NT2/D1 (cell line): ENCODE measurements around the gene MICAL2.

Source experiments
- DNase-seq: peaks from one replicate; pipeline ENCODE4 v3.0.0-alpha.2; 2011; ENCODE audit warnings: low read depth, low spot score
- H3K27me3 ChIP-seq: 2 replicates; pipeline ENCODE4 v1.6.0; 2011; ENCODE audit warnings: mild to moderate bottlenecking; ENCODE audit not compliant: insufficient read length, insufficient read depth
- H3K36me3 ChIP-seq: 2 replicates; pipeline ENCODE4 v1.6.1; 2011; ENCODE audit warnings: mild to moderate bottlenecking, low read length, mixed read lengths; ENCODE audit not compliant: insufficient read depth, insufficient read length
- H3K4me1 ChIP-seq: 2 replicates; pipeline ENCODE4 v1.5.1; 2011; ENCODE audit not compliant: insufficient read depth, insufficient read length
- H3K4me3 ChIP-seq: 2 replicates; pipeline ENCODE4 v1.5.1; 2011; ENCODE audit warnings: low read depth; ENCODE audit not compliant: insufficient read length
- H3K9ac ChIP-seq: 2 replicates; pipeline ENCODE4 v1.6.0; 2011; ENCODE audit warnings: low read depth; ENCODE audit not compliant: insufficient read length
- H3K9me3 ChIP-seq: 2 replicates; pipeline ENCODE4 v1.5.1; 2011; ENCODE audit warnings: mild to moderate bottlenecking, low read length; ENCODE audit not compliant: insufficient read depth
- SUZ12 ChIP-seq: IDR thresholded peaks from 2 replicates; pipeline ENCODE4 v1.6.1; 2011; ENCODE audit not compliant: insufficient read length, insufficient read depth; ENCODE audit errors: extremely low read depth
- YY1 ChIP-seq: IDR thresholded peaks from 2 replicates; pipeline ENCODE4 v1.6.1; 2011; ENCODE audit not compliant: insufficient read length, insufficient read depth
- ZNF274 ChIP-seq: IDR thresholded peaks from 2 replicates; pipeline ENCODE4 v1.6.1; 2011; ENCODE audit warnings: mild to moderate bottlenecking, low read depth, low read length

Gene MICAL2

GRCh38 chr11:12214751-12215150 lies 104.4 kb downstream of the MICAL2 start:
- Histone ChIP-seq H3K4me3 (no peak overlapping the region), H3K27me3 (no peaks in the 10 kb centered on the region), H3K36me3 (peaks cover 26% of the 10 kb centered on the region), H3K9ac (no peak overlapping the region), H3K4me1 (no peaks in the 10 kb centered on the region), H3K9me3 (no peaks in the 10 kb centered on the region)
- DNase-seq, result no peak
- TF ChIP-seq YY1, result no peak
- TF ChIP-seq ZNF274, result no peak
- TF ChIP-seq SUZ12, result no peak

GRCh38 chr11:12215181-12215593 lies 104.8 kb downstream of the MICAL2 start:
- H3K9me3 ChIP-seq, result no peaks in the 10 kb centered on the region
- H3K4me3 ChIP-seq, result no peak overlapping the region
- peaks cover 28% of the 10 kb centered on the region for H3K36me3 ChIP-seq
- H3K27me3 ChIP-seq, result no peaks in the 10 kb centered on the region
- TF ChIP-seq SUZ12 (no peak), ZNF274 (no peak), YY1 (no peak)
- peak; percentile 2 for DNase-seq
- H3K9ac ChIP-seq, result no peak overlapping the region
- H3K4me1 ChIP-seq, result no peaks in the 10 kb centered on the region

GRCh38 chr11:12216041-12216451 lies 105.7 kb downstream of the MICAL2 start:
- no peaks in the 10 kb centered on the region for H3K27me3 ChIP-seq
- peaks cover 28% of the 10 kb centered on the region for H3K36me3 ChIP-seq
- H3K4me1 ChIP-seq, result no peaks in the 10 kb centered on the region
- no peak overlapping the region for H3K4me3 ChIP-seq
- no peak overlapping the region for H3K9ac ChIP-seq
- DNase-seq, result no peak
- H3K9me3 ChIP-seq, result no peaks in the 10 kb centered on the region
- TF ChIP-seq SUZ12 (no peak), ZNF274 (no peak), YY1 (no peak)

- H3K9me3 ChIP-seq, result no peaks in the 10 kb centered on the region
- H3K4me3 ChIP-seq, result no peak overlapping the region
- H3K4me1 ChIP-seq, result no peaks in the 10 kb centered on the region
- no peak for DNase-seq
- TF ChIP-seq ZNF274 (no peak), YY1 (no peak), SUZ12 (no peak)
- peaks cover 35% of the 10 kb centered on the region for H3K36me3 ChIP-seq
- no peak overlapping the region for H3K9ac ChIP-seq
- H3K27me3 ChIP-seq, result no peaks in the 10 kb centered on the region
These were observed 106.4 kb downstream of the MICAL2 start for GRCh38 chr11:12216671-12217374.

- no peak for DNase-seq
- no peak overlapping the region for H3K4me3 ChIP-seq
- no peaks in the 10 kb centered on the region for H3K27me3 ChIP-seq
- peaks cover 39% of the 10 kb centered on the region for H3K36me3 ChIP-seq
- no peak overlapping the region for H3K9ac ChIP-seq
- H3K4me1 ChIP-seq, result no peaks in the 10 kb centered on the region
- TF ChIP-seq YY1, result no peak
- TF ChIP-seq SUZ12, result no peak
- no peak for TF ChIP-seq ZNF274
- no peaks in the 10 kb centered on the region for H3K9me3 ChIP-seq
These were observed 107.5 kb downstream of the MICAL2 start for GRCh38 chr11:12217879-12218278.

- H3K9me3 ChIP-seq, result no peaks in the 10 kb centered on the region
- H3K36me3 ChIP-seq, result peaks cover 39% of the 10 kb centered on the region
- no peak overlapping the region for H3K9ac ChIP-seq
- no peak overlapping the region for H3K4me3 ChIP-seq
- TF ChIP-seq SUZ12 (no peak), YY1 (no peak), ZNF274 (no peak)
- H3K4me1 ChIP-seq, result no peaks in the 10 kb centered on the region
- no peaks in the 10 kb centered on the region for H3K27me3 ChIP-seq
- DNase-seq, result no peak
These were observed 108.5 kb downstream of the MICAL2 start for GRCh38 chr11:12218909-12219308.

- Histone ChIP-seq H3K9ac (no peak overlapping the region), H3K4me1 (no peaks in the 10 kb centered on the region), H3K4me3 (no peak overlapping the region), H3K27me3 (no peaks in the 10 kb centered on the region), H3K36me3 (peaks cover 42% of the 10 kb centered on the region), H3K9me3 (no peaks in the 10 kb centered on the region)
- DNase-seq, result no peak
- TF ChIP-seq SUZ12 (no peak), ZNF274 (no peak), YY1 (no peak)
These were observed 109.4 kb downstream of the MICAL2 start for GRCh38 chr11:12219757-12220156.
